Breast epithelium (tissue), 4 donors: ENCODE results near the gene RSL24D1. TPM values are rescaled to one million over a fixed set of nuclear protein-coding genes. Genes with fewer than 3 reads are reported as not detected.
A peak's percentile ranks its signal among the peaks of the same experiment; 100 is the strongest.

ENCODE experiments used
- DNase-seq, 2 donors: peaks; one replicate each; pipeline ENCODE4 v3.0.0-alpha.2; 2019; ENCODE audit warnings: low spot score in 2 of 2
- H3K27ac ChIP-seq, 2 donors: fragments of 200-600 bp; sonication (generic) in 1 of 2; one replicate each; pipeline ENCODE4 v1.5.1; 2016 to 2019; ENCODE audit warnings: mild to moderate bottlenecking in 1 of 2
- H3K27me3 ChIP-seq, 2 donors: fragments of 200-600 bp; sonication (generic) in 1 of 2; one replicate each; pipeline versions ENCODE4 v1.5.1 to v1.6.0; 2017 to 2019; ENCODE audit warnings: control low read depth in 1 of 2, mild to moderate bottlenecking in 1 of 2
- H3K36me3 ChIP-seq: fragments of 200-600 bp; one replicate; pipeline ENCODE4 v1.5.1; 2019
- H3K4me1 ChIP-seq, 2 donors: fragments of 200-600 bp; sonication (generic); one replicate each; pipeline ENCODE4 v1.5.1; 2016 to 2019; ENCODE audit warnings: control low read depth in 1 of 2
- H3K4me3 ChIP-seq, 3 donors: fragments of 200-600 bp; sonication (generic); 1 replicate in 2 of 3; 2 replicates in 1 of 3; pipeline ENCODE4 v1.5.1; 2016 to 2019; ENCODE audit warnings: mild to moderate bottlenecking in 3 of 3, moderate library complexity in 2 of 3
- H3K9me3 ChIP-seq, 2 donors: fragments of 200-600 bp; sonication (generic) in 1 of 2; one replicate each; pipeline ENCODE4 v1.5.1; 2016 to 2019; ENCODE audit warnings: control low read depth in 1 of 2
- POLR2A ChIP-seq: fragments of 450-650 bp; IDR thresholded peaks from one replicate; pipeline ENCODE4 v1.6.1; 2016; ENCODE audit warnings: antibody characterized with exemption, mild to moderate bottlenecking, moderate library complexity
- POLR2AphosphoS5 ChIP-seq, 3 donors: sonication (generic); formaldehyde crosslinking; IDR thresholded peaks; one replicate each; pipeline ENCODE4 v1.6.1; 2017; ENCODE audit warnings: antibody characterized with exemption in 3 of 3
- intact Hi-C: fragments of 100-400 bp; cut with DNase I; formaldehyde crosslinking; loops from one replicate; pipeline ENCODE4 v1.15.1; 2023; ENCODE audit warnings: low total_unique reads
- total RNA-seq, 3 donors: library from RNA; depleted of rRNA; stranded (reverse); fragments of >200 nt; gene quantifications; one replicate each; pipeline ENCODE4 v1.1.0, GENCODE V29; 2016
- TF ChIP-seq, protein P1 (sequence below), 3 donors: fragments of 450-650 bp; IDR thresholded peaks; one replicate each; pipeline ENCODE4 v1.5.1; 2016 to 2017; ENCODE audit warnings: antibody characterized with exemption in 3 of 3, mild to moderate bottlenecking in 3 of 3, moderate library complexity in 3 of 3

Gene RSL24D1
- total RNA-seq, 3 donors from 2014 or later = 66.4 to 97.9 (median 92.4) TPM

DNA sequence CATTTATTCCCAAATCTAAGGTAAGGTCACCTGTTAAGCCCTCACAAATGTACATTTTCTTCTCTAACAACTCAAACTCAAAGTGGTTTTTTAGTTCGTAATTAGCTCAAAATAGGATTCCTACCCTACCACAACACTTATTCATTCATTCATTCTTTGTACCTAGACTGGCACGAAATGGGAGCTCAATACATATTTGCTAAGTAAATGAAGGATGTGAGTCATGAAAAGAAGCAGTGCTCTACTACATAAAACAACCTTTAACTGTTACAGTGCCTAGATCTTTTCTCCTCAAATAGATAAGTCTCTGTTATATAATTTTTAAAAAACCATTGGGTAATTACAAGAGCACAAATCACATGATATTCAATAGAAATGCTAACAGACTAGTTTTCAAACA lies 13.1 kb downstream of the RSL24D1 start:
- Histone ChIP-seq H3K36me3 (no peaks in the 10 kb centered on the region), H3K4me3 (no peak overlapping the region), H3K4me1 (no peaks in the 10 kb centered on the region), H3K27ac (no peak overlapping the region), H3K27me3 (no peaks in the 10 kb centered on the region), H3K9me3 (no peaks in the 10 kb centered on the region)
- TF ChIP-seq, protein P1, sequence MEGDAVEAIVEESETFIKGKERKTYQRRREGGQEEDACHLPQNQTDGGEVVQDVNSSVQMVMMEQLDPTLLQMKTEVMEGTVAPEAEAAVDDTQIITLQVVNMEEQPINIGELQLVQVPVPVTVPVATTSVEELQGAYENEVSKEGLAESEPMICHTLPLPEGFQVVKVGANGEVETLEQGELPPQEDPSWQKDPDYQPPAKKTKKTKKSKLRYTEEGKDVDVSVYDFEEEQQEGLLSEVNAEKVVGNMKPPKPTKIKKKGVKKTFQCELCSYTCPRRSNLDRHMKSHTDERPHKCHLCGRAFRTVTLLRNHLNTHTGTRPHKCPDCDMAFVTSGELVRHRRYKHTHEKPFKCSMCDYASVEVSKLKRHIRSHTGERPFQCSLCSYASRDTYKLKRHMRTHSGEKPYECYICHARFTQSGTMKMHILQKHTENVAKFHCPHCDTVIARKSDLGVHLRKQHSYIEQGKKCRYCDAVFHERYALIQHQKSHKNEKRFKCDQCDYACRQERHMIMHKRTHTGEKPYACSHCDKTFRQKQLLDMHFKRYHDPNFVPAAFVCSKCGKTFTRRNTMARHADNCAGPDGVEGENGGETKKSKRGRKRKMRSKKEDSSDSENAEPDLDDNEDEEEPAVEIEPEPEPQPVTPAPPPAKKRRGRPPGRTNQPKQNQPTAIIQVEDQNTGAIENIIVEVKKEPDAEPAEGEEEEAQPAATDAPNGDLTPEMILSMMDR (IDR thresholded peaks at IDR 0.05) = no peak
- no peak for TF ChIP-seq POLR2AphosphoS5 (IDR thresholded peaks at IDR 0.05)
- no peak for TF ChIP-seq POLR2A
- no peak for DNase-seq
- intact Hi-C loops = no loop called here

GRCh38 chr15:55179141-55179540 lies 17.6 kb downstream of the RSL24D1 start:
- intact Hi-C loops = no loop called here
- TF ChIP-seq POLR2A (no peak), POLR2AphosphoS5 (IDR thresholded peaks at IDR 0.05) (no peak)
- TF ChIP-seq, protein P1 (IDR thresholded peaks at IDR 0.05) = no peak

DNA sequence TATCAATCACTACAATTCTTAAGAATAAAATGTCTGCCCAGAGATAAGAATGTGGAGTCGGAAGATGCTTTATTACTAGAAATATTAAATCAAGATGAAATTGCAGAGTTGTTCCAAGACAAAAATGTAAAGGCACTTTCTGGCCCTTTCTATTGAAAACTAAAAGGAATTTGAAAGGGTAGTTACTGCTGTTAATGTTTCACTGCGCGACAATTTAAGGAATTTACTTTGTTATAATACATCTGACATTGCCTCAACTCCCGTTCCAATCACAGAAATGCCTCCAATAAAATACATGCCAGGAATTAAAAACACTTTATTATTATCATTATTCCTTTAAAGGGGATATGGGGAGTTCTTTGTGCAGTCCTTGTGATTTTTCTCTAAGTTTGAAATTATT lies 26.4 kb downstream of the RSL24D1 start:
- intact Hi-C loops = no loop called here
- Histone ChIP-seq H3K27ac (no peak overlapping the region), H3K36me3 (no peaks in the 10 kb centered on the region), H3K4me1 (no peaks in the 10 kb centered on the region), H3K9me3 (no peaks in the 10 kb centered on the region), H3K4me3 (no peak overlapping the region), H3K27me3 (no peaks in the 10 kb centered on the region)
- no peak for DNase-seq
- TF ChIP-seq, protein P1 (IDR thresholded peaks at IDR 0.05) = no peak
- TF ChIP-seq POLR2AphosphoS5 (IDR thresholded peaks at IDR 0.05) (no peak), POLR2A (no peak)

More at GRCh38 chr15:55179141-55179540, 17.6 kb downstream of the RSL24D1 start:
- Histone ChIP-seq H3K9me3 (no peaks in the 10 kb centered on the region), H3K4me3 (no peak overlapping the region), H3K27ac (no peak overlapping the region), H3K27me3 (no peaks in the 10 kb centered on the region), H3K4me1 (no peaks in the 10 kb centered on the region), H3K36me3 (no peaks in the 10 kb centered on the region)
- no peak for DNase-seq

DNA sequence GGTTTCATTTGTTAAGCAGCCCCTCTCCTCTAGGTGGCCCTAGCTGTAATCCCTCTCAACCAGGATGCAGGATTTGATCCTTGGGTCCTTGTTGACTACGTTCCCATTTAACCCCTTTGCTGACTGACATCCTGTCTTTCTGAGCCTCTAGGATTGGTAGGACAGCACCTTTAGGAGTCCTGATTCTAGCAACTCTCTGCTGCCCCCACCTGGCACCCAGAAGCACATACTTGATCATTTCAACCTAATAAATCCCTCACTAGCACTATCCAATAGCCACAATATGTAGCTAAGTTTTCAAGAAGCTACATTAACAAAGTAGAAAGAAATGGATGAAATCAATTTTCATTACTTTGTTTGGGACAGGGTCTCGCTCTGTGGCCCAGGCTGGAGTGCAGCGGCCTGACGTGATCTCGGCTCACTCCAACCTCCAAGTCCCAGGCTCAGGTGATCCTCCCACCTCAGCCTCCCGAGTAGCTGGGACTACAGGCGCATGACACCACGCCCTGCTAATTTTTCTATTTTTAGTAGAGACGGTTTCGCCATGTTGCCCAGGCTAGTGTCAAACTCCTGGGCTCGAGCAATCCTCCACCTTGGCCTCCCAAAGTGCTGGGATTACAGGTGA lies 28.3 kb downstream of the RSL24D1 start:
- intact Hi-C loops = no loop called here
- H3K36me3 ChIP-seq = no peaks in the 10 kb centered on the region
- no peaks in the 10 kb centered on the region for H3K4me1 ChIP-seq
- H3K9me3 ChIP-seq = no peaks in the 10 kb centered on the region
- no peak overlapping the region for H3K4me3 ChIP-seq
- TF ChIP-seq POLR2AphosphoS5 (IDR thresholded peaks at IDR 0.05) (no peak), POLR2A (no peak)
- TF ChIP-seq, protein P1 (IDR thresholded peaks at IDR 0.05) = peak in 2 of 3 donors; percentile 40 to 55
- H3K27me3 ChIP-seq = no peaks in the 10 kb centered on the region
- DNase-seq = no peak
- H3K27ac ChIP-seq = no peak overlapping the region

DNA sequence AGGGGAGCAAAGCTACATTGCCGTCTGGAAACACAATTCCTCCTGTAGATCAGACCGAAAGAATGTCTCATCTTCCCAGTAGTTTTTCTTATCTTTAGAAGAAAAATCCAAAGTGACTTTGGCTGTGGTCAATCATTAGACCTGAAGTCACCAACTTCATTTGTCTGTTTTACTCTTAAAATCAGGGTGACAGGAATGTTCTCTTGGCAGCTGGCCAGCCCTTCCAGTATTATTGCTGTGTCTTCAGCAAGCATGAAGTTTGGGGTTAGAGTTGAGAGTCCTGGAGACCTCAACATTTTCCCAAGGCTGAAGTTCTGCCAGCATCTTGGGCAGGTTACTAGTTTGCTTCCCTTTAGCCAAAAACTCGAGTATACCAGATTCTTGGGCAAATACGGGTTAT lies 32.5 kb downstream of the RSL24D1 start:
- intact Hi-C loops = no loop called here
- H3K4me3 ChIP-seq = no peak overlapping the region
- no peak for DNase-seq
- H3K27ac ChIP-seq = no peak overlapping the region
- H3K9me3 ChIP-seq = no peaks in the 10 kb centered on the region
- H3K4me1 ChIP-seq = no peaks in the 10 kb centered on the region
- H3K36me3 ChIP-seq = no peaks in the 10 kb centered on the region
- TF ChIP-seq, protein P1 (IDR thresholded peaks at IDR 0.05) = no peak
- TF ChIP-seq POLR2AphosphoS5 (IDR thresholded peaks at IDR 0.05) = no peak
- TF ChIP-seq POLR2A = no peak
- H3K27me3 ChIP-seq = no peaks in the 10 kb centered on the region
